ENCODE measurements around the gene MYH15. TPM values are rescaled to one million over a fixed set of nuclear protein-coding genes. Genes with fewer than 3 reads are reported as not detected.

Gene MYH15
- total and polyA plus RNA-seq, 12 donors, result 0.07 to 1.0 (median 0.20) TPM; not detected in 2

DNA sequence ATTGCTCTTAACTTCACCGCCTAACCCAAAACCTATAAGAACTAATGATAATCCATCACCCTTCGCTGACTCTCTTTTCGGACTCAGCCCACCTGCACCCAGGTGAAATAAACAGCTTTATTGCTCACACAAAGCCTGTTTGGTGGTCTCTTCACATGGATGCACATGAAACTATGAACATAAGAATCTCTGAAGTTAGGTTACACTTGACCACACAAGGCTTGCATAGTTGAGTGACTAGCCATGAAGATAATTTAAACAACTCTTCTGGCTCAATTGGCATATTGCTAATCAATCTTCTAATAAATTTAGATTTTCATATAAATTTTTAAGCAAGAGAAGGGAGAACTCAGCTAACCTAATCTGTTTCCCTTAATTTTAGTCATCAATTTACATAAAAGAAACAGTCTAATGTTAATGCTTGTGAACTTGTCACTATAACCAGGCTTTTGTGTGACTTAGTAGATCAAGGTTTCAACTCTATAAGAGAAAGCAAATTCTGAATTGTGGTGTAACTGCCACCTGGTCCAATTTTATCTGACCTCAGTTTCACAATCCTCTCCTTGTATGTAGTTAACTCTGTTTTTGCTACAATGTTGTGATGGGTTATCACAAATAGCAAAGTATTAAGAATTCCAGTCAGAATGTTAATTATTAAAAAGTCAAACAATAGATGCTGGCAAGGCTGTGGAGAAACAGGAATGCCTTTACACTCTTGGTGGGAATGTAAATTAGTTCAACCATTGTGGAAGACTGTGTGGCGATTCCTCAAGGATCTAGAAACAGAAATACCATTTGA, 132.0 kb downstream of the MYH15 start:
- WGBS, 4 donors, result 91 to 97% (median 94%) methylated on average over 4 of the region's 4 CpGs
- no peak for DNase-seq
- H3K9me3 ChIP-seq (replicated peaks in 1 of 3), result no peaks in the 10 kb centered on the region
- intact Hi-C loops (cut with DNase I), result no loop called here
- no peak overlapping the region for H3K4me3 ChIP-seq
- no peaks in the 10 kb centered on the region for H3K4me1 ChIP-seq (replicated peaks in 1 of 2)
- no peaks in the 10 kb centered on the region for H3K36me3 ChIP-seq (replicated peaks in 1 of 2)
- no peak overlapping the region for H3K27ac ChIP-seq
- no peaks in the 10 kb centered on the region for H3K27me3 ChIP-seq
- TF ChIP-seq POLR2A (IDR thresholded peaks at IDR 0.05) (no peak), CTCF (IDR thresholded peaks at IDR 0.05) (no peak)

GRCh38 chr3:108377384-108377783, 133.0 kb downstream of the MYH15 start:
- no peaks in the 10 kb centered on the region for H3K9me3 ChIP-seq (replicated peaks in 1 of 3)
- no peaks in the 10 kb centered on the region for H3K27me3 ChIP-seq
- intact Hi-C loops (cut with DNase I), result no loop called here
- WGBS, 4 donors, result 74 to 81% (median 81%) methylated on average over 1 of the region's 1 CpG
- TF ChIP-seq POLR2A (IDR thresholded peaks at IDR 0.05) (no peak), CTCF (IDR thresholded peaks at IDR 0.05) (no peak)
- no peak for DNase-seq
- H3K27ac ChIP-seq, result no peak overlapping the region
- H3K4me1 ChIP-seq (replicated peaks in 1 of 2), result no peaks in the 10 kb centered on the region
- H3K4me3 ChIP-seq, result no peak overlapping the region
- no peaks in the 10 kb centered on the region for H3K36me3 ChIP-seq (replicated peaks in 1 of 2)

DNA sequence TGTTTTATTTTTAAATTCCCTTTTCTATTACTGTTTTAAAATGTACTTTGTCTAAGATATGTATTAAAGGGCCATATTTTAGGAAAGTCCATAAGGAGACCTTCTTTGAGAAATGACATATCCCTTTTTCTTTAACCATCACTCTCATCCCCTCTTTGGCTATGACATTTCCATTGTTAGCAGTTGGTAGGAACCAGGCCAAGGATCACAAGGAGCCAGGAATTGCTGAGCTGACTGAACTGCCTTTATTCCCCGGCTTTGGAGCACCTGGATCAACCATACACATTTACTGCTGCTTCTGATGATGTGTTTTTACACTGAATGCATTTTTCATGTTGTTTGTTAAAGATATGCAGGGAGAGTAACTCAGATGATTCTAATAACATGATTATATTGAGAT, 134.4 kb downstream of the MYH15 start:
- H3K9me3 ChIP-seq (replicated peaks in 1 of 3), result no peaks in the 10 kb centered on the region
- WGBS, 4 donors, result 0 to 57% (median 7%) methylated on average over 1 of the region's 1 CpG; no CpG with 5 or more reads in 1 of the 4 donors
- DNase-seq, result no peak
- TF ChIP-seq POLR2A (IDR thresholded peaks at IDR 0.05), result no peak
- TF ChIP-seq CTCF (IDR thresholded peaks at IDR 0.05), result no peak
- intact Hi-C loops (cut with DNase I), result no loop called here
- H3K27me3 ChIP-seq, result no peaks in the 10 kb centered on the region
- H3K36me3 ChIP-seq (replicated peaks in 1 of 2), result no peaks in the 10 kb centered on the region
- H3K4me3 ChIP-seq, result no peak overlapping the region
- H3K27ac ChIP-seq, result no peak overlapping the region
- H3K4me1 ChIP-seq (replicated peaks in 1 of 2), result no peaks in the 10 kb centered on the region

DNA sequence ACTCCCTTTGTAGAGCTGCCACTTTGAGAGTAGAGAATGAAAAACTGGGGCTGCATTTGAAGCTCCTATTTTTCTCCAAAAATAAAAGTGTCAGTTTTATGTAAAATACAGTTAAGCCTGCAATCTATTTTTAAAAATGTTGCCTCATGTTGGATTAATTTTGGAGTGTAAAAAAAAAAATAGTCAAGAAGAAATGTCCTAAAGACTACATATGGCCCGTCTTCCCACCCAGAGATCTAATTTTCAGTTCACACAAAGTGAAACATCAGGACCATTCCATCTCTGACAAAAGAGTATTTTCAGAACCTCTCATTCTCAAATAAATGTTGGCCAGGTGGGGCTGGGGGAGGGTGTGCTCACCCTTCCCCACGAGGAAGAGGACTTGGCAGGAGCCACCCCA, 151.4 kb downstream of the MYH15 start:
- Histone ChIP-seq H3K27me3 (no peaks in the 10 kb centered on the region), H3K4me1 (replicated peaks in 1 of 2) (no peaks in the 10 kb centered on the region), H3K27ac (no peak overlapping the region), H3K9me3 (replicated peaks in 1 of 3) (no peaks in the 10 kb centered on the region), H3K36me3 (replicated peaks in 1 of 2) (no peaks in the 10 kb centered on the region), H3K4me3 (no peak overlapping the region)
- TF ChIP-seq POLR2A (IDR thresholded peaks at IDR 0.05), result no peak
- no peak for TF ChIP-seq CTCF (IDR thresholded peaks at IDR 0.05)
- intact Hi-C loops (cut with DNase I), result no loop called here
- no peak for DNase-seq
- WGBS, 4 donors, result 76 to 91% (median 83%) methylated on average over 2 of the region's 2 CpGs

Measured in adrenal gland (tissue), 12 donors.